Testis (tissue), 3 donors: Measurements from ENCODE around the gene CARD19. TPM values are rescaled to one million over a fixed set of nuclear protein-coding genes. Genes with fewer than 3 reads are reported as not detected.

ENCODE experiments used
- DNase-seq: peaks from one replicate; pipeline ENCODE4 v3.0.0-alpha.2; 2019
- H3K27ac ChIP-seq, 2 donors: fragments of 200-600 bp; sonication (generic); one replicate each; pipeline ENCODE4 v1.5.1; 2019
- H3K27me3 ChIP-seq: fragments of 200-600 bp; sonication (generic); one replicate; pipeline ENCODE4 v1.5.1; 2019
- H3K36me3 ChIP-seq: fragments of 200-600 bp; sonication (generic); one replicate; pipeline ENCODE4 v1.5.1; 2017; ENCODE audit warnings: low read depth; ENCODE audit errors: missing control alignments
- H3K4me1 ChIP-seq: fragments of 200-600 bp; sonication (generic); one replicate; pipeline ENCODE4 v1.5.1; 2019
- H3K4me3 ChIP-seq, 2 donors: fragments of 200-600 bp; sonication (generic); one replicate each; pipeline ENCODE4 v1.5.1; 2017 to 2019
- H3K9me3 ChIP-seq: fragments of 200-600 bp; sonication (generic); one replicate; pipeline ENCODE4 v1.5.1; 2017
- CTCF ChIP-seq, 3 experiments: fragments of 450-650 bp in 2 of 3; fragments of 200-600 bp in 1 of 3; sonication (generic) in 1 of 3; IDR thresholded peaks; one replicate each; pipeline ENCODE4 v1.5.1; 2016 to 2019; ENCODE audit warnings: antibody characterized with exemption in 3 of 3, mild to moderate bottlenecking in 2 of 3, moderate library complexity in 1 of 3
- POLR2A ChIP-seq: fragments of 450-650 bp; IDR thresholded peaks from one replicate; pipeline ENCODE4 v1.6.1; 2017; ENCODE audit warnings: antibody characterized with exemption, mild to moderate bottlenecking, moderate library complexity
- WGBS, 2 donors: methylation state at CpG; one replicate each; pipeline ENCODE4 v1.1.5; 2018; 5-methylcytosine and 5-hydroxymethylcytosine counted together
- intact Hi-C: fragments of 100-400 bp; cut with DNase I; formaldehyde crosslinking; loops from one replicate; pipeline ENCODE4 v1.15.1; 2023; ENCODE audit warnings: low total_unique reads
- polyA plus RNA-seq: library from polyadenylated mRNA; stranded (reverse); fragments of 350-450 nt; fragmentation: Illumina TruSeq; extraction: RNeasy Lipid Tissue Mini Kit (QIAGEN cat#74804); gene quantifications from one replicate; pipeline ENCODE4 v1.2.3, GENCODE V29; 2014; ENCODE audit warnings: low read depth, low replicate concordance; ENCODE audit not compliant: insufficient read depth
- total RNA-seq, 2 donors: library from RNA; depleted of rRNA; stranded (reverse); fragments of >200 nt; gene quantifications; one replicate each; pipeline ENCODE4 v1.2.3, GENCODE V29; 2016

The CARD19 gene
- total and polyA plus RNA-seq, 3 donors from 2014 or later, result 99.4 to 147 (median 138) TPM

- Histone ChIP-seq H3K4me3 (no peak overlapping the region), H3K4me1 (peaks cover 19% of the 10 kb centered on the region), H3K27ac (no peak overlapping the region), H3K36me3 (no peaks in the 10 kb centered on the region), H3K9me3 (no peaks in the 10 kb centered on the region), H3K27me3 (no peaks in the 10 kb centered on the region)
- no peak for DNase-seq
- intact Hi-C loops, result no loop called here
- WGBS, 2 donors, result 94 to 95% methylated on average over 12 of the region's 12 CpGs
- TF ChIP-seq POLR2A, result no peak
- no peak for TF ChIP-seq CTCF (IDR thresholded peaks at IDR 0.05)
Observed at GRCh38 chr9:93117924-93118862, 22.2 kb downstream of the CARD19 start.

- no peaks in the 10 kb centered on the region for H3K27me3 ChIP-seq
- H3K27ac ChIP-seq, result no peak overlapping the region
- no peaks in the 10 kb centered on the region for H3K9me3 ChIP-seq
- 88 to 89% methylated on average over 12 of the region's 12 CpGs for WGBS, 2 donors
- no peak overlapping the region for H3K4me3 ChIP-seq
- H3K4me1 ChIP-seq, result peaks cover 19% of the 10 kb centered on the region
- DNase-seq, result no peak
- no peaks in the 10 kb centered on the region for H3K36me3 ChIP-seq
- TF ChIP-seq CTCF (IDR thresholded peaks at IDR 0.05), result no peak
- no peak for TF ChIP-seq POLR2A
- intact Hi-C loops, result no loop called here
Observed at GRCh38 chr9:93118863-93119702, 23.1 kb downstream of the CARD19 start.

DNA sequence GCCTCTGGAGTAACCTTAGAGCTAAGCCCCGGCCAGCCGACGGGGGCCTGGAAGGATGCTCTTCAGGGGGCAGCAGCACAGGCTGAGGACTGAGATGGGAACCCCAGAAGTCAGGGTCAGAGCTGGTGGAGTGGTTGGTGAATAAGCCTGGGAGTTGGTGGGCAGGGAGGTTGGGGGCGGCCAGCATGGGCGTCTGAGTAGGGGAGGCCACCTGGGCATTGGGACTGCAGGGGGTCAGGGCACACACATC is 23.6 kb downstream of the CARD19 start:
- Histone ChIP-seq H3K4me3 (no peak overlapping the region), H3K36me3 (no peaks in the 10 kb centered on the region), H3K27me3 (no peaks in the 10 kb centered on the region), H3K4me1 (peaks cover 19% of the 10 kb centered on the region), H3K9me3 (no peaks in the 10 kb centered on the region), H3K27ac (peak overlapping the region in 1 of 2 donors; percentile 25)
- no peak for DNase-seq
- intact Hi-C loops, result no loop called here
- WGBS, 2 donors, result 57% methylated on average over 4 to 5 of the region's 5 CpGs
- TF ChIP-seq POLR2A (no peak), CTCF (IDR thresholded peaks at IDR 0.05) (no peak)

GRCh38 chr9:93119953-93120845 is 24.2 kb downstream of the CARD19 start:
- peak in 2 of 3 experiments; percentile 36 to 43 for TF ChIP-seq CTCF (IDR thresholded peaks at IDR 0.05)
- no peak for TF ChIP-seq POLR2A

More at GRCh38 chr9:93119953-93120845, 24.2 kb downstream of the CARD19 start:
- WGBS, 2 donors, result 43 to 73% methylated on average over 20 to 23 of the region's 23 CpGs
- H3K27ac ChIP-seq, result peak overlapping the region in 1 of 2 donors; percentile 25
- peak; percentile 91 for DNase-seq
- no peak overlapping the region for H3K4me3 ChIP-seq
- H3K36me3 ChIP-seq, result no peaks in the 10 kb centered on the region
- peaks cover 19% of the 10 kb centered on the region for H3K4me1 ChIP-seq
- no peaks in the 10 kb centered on the region for H3K27me3 ChIP-seq
- H3K9me3 ChIP-seq, result no peaks in the 10 kb centered on the region
- intact Hi-C loops, result no loop called here
